Measurements from ENCODE around the gene LSM11.
"Not testable (repeated sequence)": the region's sequence is repeated elsewhere in the genome, so short reads cannot be mapped to it uniquely, and the experiment has no call there.

DNA sequence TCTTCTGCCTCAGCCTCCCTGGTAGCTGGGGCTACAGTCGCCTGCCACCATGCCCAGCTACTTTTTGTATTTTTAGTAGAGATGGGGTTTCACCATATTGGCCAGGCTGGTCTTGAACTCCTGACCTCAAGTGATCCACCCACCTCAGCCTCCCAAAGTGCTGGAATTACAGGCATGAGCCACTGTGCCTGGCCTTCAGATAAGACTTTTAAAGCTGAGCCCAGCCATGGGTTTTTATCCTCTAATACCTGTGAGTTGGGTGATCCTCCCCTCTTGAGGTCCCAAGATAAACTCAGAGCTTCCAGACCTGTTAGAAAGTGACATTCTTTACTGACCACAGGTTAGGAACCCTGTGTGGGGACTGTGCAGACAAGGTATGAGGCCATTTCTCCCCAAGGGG, 15.7 kb upstream of the LSM11 start:
- TF ChIP-seq, protein P1, sequence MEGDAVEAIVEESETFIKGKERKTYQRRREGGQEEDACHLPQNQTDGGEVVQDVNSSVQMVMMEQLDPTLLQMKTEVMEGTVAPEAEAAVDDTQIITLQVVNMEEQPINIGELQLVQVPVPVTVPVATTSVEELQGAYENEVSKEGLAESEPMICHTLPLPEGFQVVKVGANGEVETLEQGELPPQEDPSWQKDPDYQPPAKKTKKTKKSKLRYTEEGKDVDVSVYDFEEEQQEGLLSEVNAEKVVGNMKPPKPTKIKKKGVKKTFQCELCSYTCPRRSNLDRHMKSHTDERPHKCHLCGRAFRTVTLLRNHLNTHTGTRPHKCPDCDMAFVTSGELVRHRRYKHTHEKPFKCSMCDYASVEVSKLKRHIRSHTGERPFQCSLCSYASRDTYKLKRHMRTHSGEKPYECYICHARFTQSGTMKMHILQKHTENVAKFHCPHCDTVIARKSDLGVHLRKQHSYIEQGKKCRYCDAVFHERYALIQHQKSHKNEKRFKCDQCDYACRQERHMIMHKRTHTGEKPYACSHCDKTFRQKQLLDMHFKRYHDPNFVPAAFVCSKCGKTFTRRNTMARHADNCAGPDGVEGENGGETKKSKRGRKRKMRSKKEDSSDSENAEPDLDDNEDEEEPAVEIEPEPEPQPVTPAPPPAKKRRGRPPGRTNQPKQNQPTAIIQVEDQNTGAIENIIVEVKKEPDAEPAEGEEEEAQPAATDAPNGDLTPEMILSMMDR (conservative IDR thresholded peaks at IDR 0.05 in 1 of 2, IDR thresholded peaks at IDR 0.05 in 1 of 2; ENCODE audit: extremely low read depth in 1 of 2, insufficient read depth in 1 of 2, low read depth in 1 of 2, low read length in 2 of 2) = not testable (repeated sequence)
- TF ChIP-seq EZH2 (IDR thresholded peaks at IDR 0.05; ENCODE audit: borderline replicate concordance, low read length) = not testable (repeated sequence)
